AG04450 (cell line): ENCODE data around the gene MRRF. TPM values are rescaled to one million over a fixed set of nuclear protein-coding genes. Genes with fewer than 3 reads are reported as not detected.

Source experiments
- CTCF ChIA-PET: fragments of 300-600, 350-600 bp; formaldehyde crosslinking; extraction: SDS; loops from one replicate; lab custom pipeline; 2022; ENCODE audit warnings: antibody characterized with exemption, inconsistent platforms; lab: Charles Lee
- POLR2A ChIA-PET: fragments of 350-600 bp; formaldehyde crosslinking; extraction: SDS; loops from one replicate; lab custom pipeline; 2021; ENCODE audit warnings: antibody characterized with exemption, inconsistent platforms; lab: Yijun Ruan, JAX
- DNase-seq: peaks from one replicate; pipeline ENCODE4 v3.0.0-alpha.2; 2011; ENCODE audit warnings: low read depth, low spot score
- H3K27ac ChIP-seq: one replicate; pipeline ENCODE4 v1.5.1; 2012; ENCODE audit warnings: low read depth, low read length, control low read depth
- H3K27me3 ChIP-seq: one replicate; pipeline ENCODE4 v1.6.0; 2012; ENCODE audit warnings: low read length; ENCODE audit not compliant: control insufficient read depth, insufficient read depth
- H3K4me3 ChIP-seq: 2 replicates; pipeline ENCODE4 v1.5.1; 2011; ENCODE audit warnings: mild to moderate bottlenecking, low read depth, low read length, control low read depth
- H3K9me3 ChIP-seq: 2 replicates; pipeline ENCODE4 v1.5.1; 2012; ENCODE audit warnings: low read length; ENCODE audit not compliant: control insufficient read depth, insufficient read depth
- CTCF ChIP-seq: IDR thresholded peaks from 2 replicates; pipeline ENCODE4 v1.5.1; 2011; ENCODE audit warnings: low read depth, low read length, control low read depth, inconsistent platforms
- polyA plus RNA-seq: library from polyadenylated mRNA; depleted of rRNA; stranded (reverse); fragments of >200 nt; gene quantifications from 2 replicates; pipeline ENCODE4 v1.2.3, GENCODE V29; 2011

MRRF gene
- polyA plus RNA-seq, 1 experiment: 50.1 TPM

- no peak for TF ChIP-seq CTCF
- DNase-seq: no peak
- POLR2A ChIA-PET: no interaction called here
- Histone ChIP-seq H3K27me3 (peaks cover 23% of the 10 kb centered on the region), H3K9me3 (no peaks in the 10 kb centered on the region), H3K4me3 (no peak overlapping the region), H3K27ac (no peak overlapping the region)
- CTCF ChIA-PET: interaction anchor here (1.4 to 2.7 kb wide), 2 partner anchors 11 to 241 kb away, joined by 6 to 9 read pairs; no protein-coding TSS in a partner anchor
Measured at GRCh38 chr9:122339579-122339978, 74.9 kb downstream of the MRRF start.

- ChIA-PET POLR2A (interaction anchor here (0.6 kb wide), 1 partner anchor 1887 kb away, joined by 3 read pairs; no protein-coding TSS in a partner anchor), CTCF (interaction anchor here (2.7 kb wide), 1 partner anchor 10 kb away, joined by 9 read pairs; no protein-coding TSS in a partner anchor)
- Histone ChIP-seq H3K27ac (no peak overlapping the region), H3K4me3 (no peak overlapping the region), H3K9me3 (no peaks in the 10 kb centered on the region), H3K27me3 (peaks cover 23% of the 10 kb centered on the region)
- TF ChIP-seq CTCF: no peak
- no peak for DNase-seq
Measured at GRCh38 chr9:122340161-122340560, 75.5 kb downstream of the MRRF start.

GRCh38 chr9:122342323-122343050 is 77.8 kb downstream of the MRRF start:
- ChIA-PET CTCF (interaction anchor here (1.0 kb wide), 1 partner anchor 8 kb away, joined by 3 read pairs; no protein-coding TSS in a partner anchor), POLR2A (no interaction called here)
- no peak for DNase-seq
- no peak for TF ChIP-seq CTCF
- no peak overlapping the region for H3K27ac ChIP-seq
- H3K27me3 ChIP-seq: peaks cover 17% of the 10 kb centered on the region
- no peaks in the 10 kb centered on the region for H3K9me3 ChIP-seq
- H3K4me3 ChIP-seq: no peak overlapping the region

GRCh38 chr9:122346478-122347347 is 82.0 kb downstream of the MRRF start:
- Histone ChIP-seq H3K27me3 (peaks cover 3% of the 10 kb centered on the region), H3K9me3 (no peaks in the 10 kb centered on the region), H3K4me3 (peak overlapping the region; percentile 53), H3K27ac (no peak overlapping the region)
- no peak for DNase-seq
- CTCF ChIA-PET: interaction anchor here (4.8 kb wide), 2 partner anchors 221 to 248 kb away, joined by 18 to 28 read pairs; no protein-coding TSS in a partner anchor
- POLR2A ChIA-PET: interaction anchor here (0.8 kb wide), 1 partner anchor 259 kb away, joined by 3 read pairs; no protein-coding TSS in a partner anchor
- TF ChIP-seq CTCF: no peak
